HG03175 (cell line): Measurements from ENCODE around the gene CCDC3.

Experiments
- ATAC-seq: cut with Tn5 transposase; IDR thresholded peaks from one replicate; pipeline ENCODE4 v1.9.1; 2021; ENCODE audit warnings: mild to moderate bottlenecking, moderate library complexity; ENCODE audit not compliant: unreplicated experiment

Gene CCDC3

GRCh38 chr10:12846718-12847117 is 154.8 kb downstream of the CCDC3 start:
- no peak for ATAC-seq
